ENCODE data around the gene SGCE.

Gene SGCE

DNA sequence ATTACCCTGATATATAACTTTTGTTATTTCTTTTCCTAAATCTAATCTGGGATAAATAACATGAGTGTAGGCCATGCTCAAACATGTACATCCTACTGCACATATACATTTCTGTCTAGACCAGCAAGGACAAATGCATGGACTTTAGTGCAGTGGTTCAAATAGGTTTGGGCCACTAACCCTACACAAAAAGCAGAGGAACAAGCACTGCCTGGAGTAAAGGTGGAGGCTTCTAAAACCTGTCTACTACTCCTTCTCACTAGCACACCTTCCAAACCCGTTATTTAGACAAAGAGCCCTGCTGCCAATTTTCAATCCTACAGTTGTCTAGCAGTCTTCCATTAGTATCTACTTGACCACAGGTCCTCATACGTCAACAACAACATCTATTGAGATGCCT is 34.8 kb downstream of the SGCE start:
- H3K4me1 Mint-ChIP-seq: peaks cover 10 to 13% of the 10 kb centered on the region in 2 donors
- no peaks in the 10 kb centered on the region for H3K9me3 Mint-ChIP-seq
- ATAC-seq (replicated peaks) (peak in 1 of 2 donors; percentile 4), DNase-seq (no peak)
- no peak overlapping the region for H3K4me3 Mint-ChIP-seq
- no peaks in the 10 kb centered on the region for H3K27me3 Mint-ChIP-seq
- H3K36me3 Mint-ChIP-seq: no peaks in the 10 kb centered on the region
- H3K27ac Mint-ChIP-seq: peak overlapping the region; percentile 85

DNA sequence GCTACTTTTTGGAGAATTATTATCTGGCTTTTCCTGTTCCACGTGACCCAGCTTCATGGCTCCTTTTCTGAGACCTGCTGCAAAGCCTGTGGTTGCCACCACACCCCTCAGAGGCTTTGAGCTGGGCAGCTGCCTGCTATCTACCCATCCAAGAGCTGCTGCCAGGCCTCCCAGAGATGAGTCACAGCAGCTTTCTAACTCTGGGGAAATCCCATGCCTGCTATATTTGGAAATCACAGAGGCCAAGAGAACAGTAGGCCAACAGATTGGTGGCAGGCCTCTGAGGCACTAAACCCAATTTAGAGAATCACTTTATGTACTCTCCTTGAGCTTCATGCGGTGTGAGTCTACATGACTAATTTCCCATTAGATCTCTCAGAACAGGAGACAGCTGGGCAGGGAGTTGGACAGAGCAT is 35.2 kb downstream of the SGCE start:
- Mint-ChIP-seq H3K27ac (peak overlapping the region; percentile 85), H3K4me3 (peak overlapping the region; percentile 39 to 66), H3K27me3 (no peaks in the 10 kb centered on the region), H3K36me3 (no peaks in the 10 kb centered on the region), H3K9me3 (no peaks in the 10 kb centered on the region), H3K4me1 (peaks cover 10 to 13% of the 10 kb centered on the region in 2 donors)
- ATAC-seq (replicated peaks): peak; percentile 99 to 100
- DNase-seq: peak; percentile 74

DNA sequence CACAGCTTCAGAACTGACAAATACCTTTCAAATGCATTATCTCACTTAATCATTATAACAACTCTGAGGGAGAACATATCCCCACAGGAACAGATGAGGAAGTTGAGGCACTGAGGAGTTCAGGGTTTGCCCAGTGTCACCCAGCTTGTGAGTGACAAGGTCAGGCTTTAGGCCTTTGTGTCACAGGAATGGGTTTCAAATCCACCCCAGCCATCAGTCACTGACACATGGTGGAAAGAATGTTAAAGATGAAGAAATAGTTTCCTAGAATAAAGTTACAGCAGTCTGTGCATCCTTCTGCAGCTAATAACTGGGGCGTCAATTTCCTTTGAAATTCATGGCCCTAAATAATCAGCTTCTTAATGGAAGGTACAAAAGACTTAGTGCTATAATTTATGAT is 37.8 kb downstream of the SGCE start:
- DNase-seq (no peak), ATAC-seq (replicated peaks) (no peak)
- Mint-ChIP-seq H3K4me1 (peaks cover 10 to 13% of the 10 kb centered on the region in 2 donors), H3K27me3 (no peaks in the 10 kb centered on the region), H3K27ac (no peak overlapping the region), H3K9me3 (no peaks in the 10 kb centered on the region), H3K4me3 (no peak overlapping the region), H3K36me3 (no peaks in the 10 kb centered on the region)

DNA sequence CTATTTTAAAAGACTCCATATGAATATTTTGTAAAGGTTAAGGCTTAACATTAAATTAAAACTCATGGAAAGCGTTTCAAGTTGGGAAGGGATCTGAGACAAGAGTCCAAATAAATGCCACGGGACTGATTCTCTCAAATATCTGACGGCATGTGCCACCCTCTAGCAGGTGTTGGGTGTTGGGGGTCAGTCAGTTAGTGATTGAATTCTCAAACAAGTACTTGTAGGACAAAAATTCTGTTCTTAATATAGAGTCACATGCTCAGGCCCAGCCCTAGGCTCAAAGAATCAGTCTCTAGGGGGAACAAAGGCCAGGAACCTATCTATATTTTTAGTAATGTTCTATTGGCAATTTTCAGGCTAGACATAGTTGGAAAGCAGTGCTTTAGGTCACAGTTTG is 39.1 kb downstream of the SGCE start:
- Mint-ChIP-seq H3K9me3 (no peaks in the 10 kb centered on the region), H3K4me3 (no peak overlapping the region), H3K27ac (no peak overlapping the region), H3K4me1 (peaks cover 10 to 13% of the 10 kb centered on the region in 2 donors), H3K27me3 (no peaks in the 10 kb centered on the region), H3K36me3 (no peaks in the 10 kb centered on the region)
- ATAC-seq (replicated peaks) (no peak), DNase-seq (no peak)

DNA sequence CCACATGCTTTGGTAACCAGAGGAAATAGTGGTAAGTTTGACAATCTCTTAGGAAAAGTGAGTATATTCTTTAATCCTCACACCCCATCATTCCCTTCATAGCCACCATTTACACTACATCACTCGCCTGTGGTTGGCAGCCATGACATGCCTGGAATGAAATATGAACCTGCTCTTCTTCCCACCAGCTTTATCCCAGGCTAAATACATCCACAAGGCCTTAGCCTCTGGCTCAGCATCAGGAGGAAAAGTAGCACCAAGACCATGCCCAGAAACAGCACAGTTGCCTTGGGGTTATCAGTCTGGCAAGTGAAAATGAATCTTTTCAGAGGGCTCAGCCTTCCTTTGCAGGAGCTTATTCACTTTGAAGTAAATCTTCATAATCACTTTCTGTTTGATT is 40.3 kb downstream of the SGCE start:
- no peaks in the 10 kb centered on the region for H3K9me3 Mint-ChIP-seq
- no peak overlapping the region for H3K4me3 Mint-ChIP-seq
- H3K27me3 Mint-ChIP-seq: no peaks in the 10 kb centered on the region
- DNase-seq (no peak), ATAC-seq (replicated peaks) (no peak)
- peaks cover 2 to 3% of the 10 kb centered on the region in 2 donors for H3K4me1 Mint-ChIP-seq
- H3K27ac Mint-ChIP-seq: no peak overlapping the region
- H3K36me3 Mint-ChIP-seq: no peaks in the 10 kb centered on the region

DNA sequence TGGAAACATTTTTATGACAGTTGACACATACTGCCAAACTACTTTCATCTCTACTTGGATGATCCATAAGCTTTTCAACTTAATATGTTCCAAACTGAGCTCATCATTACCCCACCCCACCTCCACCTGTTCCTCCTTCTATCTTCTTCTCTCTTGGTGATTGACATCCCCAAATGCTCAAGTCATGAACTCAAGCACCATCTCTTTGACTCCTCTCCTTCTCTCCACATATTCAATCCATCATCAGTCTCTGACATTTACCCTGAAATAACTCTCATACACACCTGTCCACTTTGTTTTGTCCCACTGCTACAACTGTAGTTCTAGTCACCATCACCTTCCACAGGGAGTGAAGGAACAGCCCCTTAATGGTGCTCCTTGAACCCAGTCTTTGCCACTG is 43.3 kb downstream of the SGCE start:
- Mint-ChIP-seq H3K4me3 (no peak overlapping the region), H3K4me1 (no peaks in the 10 kb centered on the region), H3K9me3 (peaks cover 0 to 4% of the 10 kb centered on the region in 2 donors), H3K36me3 (no peaks in the 10 kb centered on the region), H3K27ac (no peak overlapping the region), H3K27me3 (no peaks in the 10 kb centered on the region)
- ATAC-seq (replicated peaks) (no peak), DNase-seq (no peak)

DNA sequence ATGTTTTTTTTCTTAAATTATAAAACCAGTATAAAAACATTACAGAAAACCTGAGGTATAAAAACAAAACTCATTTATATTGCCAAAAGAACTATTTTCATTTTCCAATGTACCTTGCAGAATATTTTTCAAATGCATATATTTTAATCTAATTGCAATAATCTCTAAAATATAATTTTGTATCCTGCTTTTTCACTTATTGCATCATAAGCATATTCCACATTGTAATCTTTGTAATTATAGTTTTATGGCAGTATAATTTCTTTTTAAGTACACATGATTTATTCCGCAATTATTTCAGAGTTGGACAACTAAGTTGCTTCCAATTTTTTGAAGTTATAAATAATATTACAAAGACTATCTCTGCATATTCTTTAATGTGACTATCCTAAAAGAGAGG is 43.7 kb downstream of the SGCE start:
- H3K36me3 Mint-ChIP-seq: peaks cover 2% of the 10 kb centered on the region in 2 donors
- peaks cover under 1 to 2% of the 10 kb centered on the region in 2 donors for H3K4me1 Mint-ChIP-seq
- no peak overlapping the region for H3K27ac Mint-ChIP-seq
- no peak overlapping the region for H3K4me3 Mint-ChIP-seq
- no peaks in the 10 kb centered on the region for H3K27me3 Mint-ChIP-seq
- peaks cover under 1 to 6% of the 10 kb centered on the region in 2 donors for H3K9me3 Mint-ChIP-seq
- ATAC-seq (replicated peaks) (no peak), DNase-seq (no peak)

DNA sequence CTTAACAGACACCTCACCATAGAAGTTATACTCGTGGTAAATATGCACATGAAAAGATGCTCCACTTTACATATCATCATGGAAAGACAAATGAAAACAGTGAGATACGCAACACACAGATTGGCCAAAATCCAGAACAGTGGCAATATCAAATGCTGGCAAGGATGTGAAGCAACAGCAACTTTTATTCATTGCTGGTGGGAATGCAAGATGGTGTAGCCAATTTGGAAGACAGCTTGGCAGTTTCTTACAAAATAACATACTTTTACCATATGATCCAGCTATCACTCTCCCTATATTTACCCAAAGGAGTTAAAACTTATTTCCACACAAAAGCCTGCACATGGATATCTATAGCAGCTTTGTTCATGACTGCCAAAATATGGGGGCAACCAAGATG is 46.4 kb downstream of the SGCE start:
- peaks cover 3 to 14% of the 10 kb centered on the region in 2 donors for H3K4me1 Mint-ChIP-seq
- ATAC-seq (replicated peaks) (no peak), DNase-seq (no peak)
- no peaks in the 10 kb centered on the region for H3K27me3 Mint-ChIP-seq
- H3K27ac Mint-ChIP-seq: no peak overlapping the region
- H3K36me3 Mint-ChIP-seq: peaks cover 9 to 14% of the 10 kb centered on the region in 2 donors
- H3K4me3 Mint-ChIP-seq: no peak overlapping the region
- H3K9me3 Mint-ChIP-seq: peaks cover 11 to 13% of the 10 kb centered on the region in 2 donors

DNA sequence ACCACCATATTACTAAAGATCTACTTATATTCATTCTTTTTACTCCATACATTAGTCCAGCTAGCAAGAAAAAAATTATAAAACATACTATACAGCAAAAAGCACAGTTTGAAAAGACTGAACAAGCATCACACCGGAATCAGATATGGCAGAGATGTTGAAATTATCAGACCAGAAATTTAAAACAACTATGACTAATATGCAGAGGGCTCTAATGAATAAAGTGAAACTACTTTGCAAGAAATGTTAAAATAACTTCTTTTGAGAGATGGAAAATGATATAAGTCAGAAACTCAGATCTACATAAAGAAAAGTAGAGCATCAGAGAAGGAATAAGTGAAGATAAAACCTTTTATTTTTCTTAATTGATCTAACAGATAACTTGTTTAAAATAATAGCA is 50.9 kb downstream of the SGCE start:
- DNase-seq (no peak), ATAC-seq (replicated peaks) (no peak)
- Mint-ChIP-seq H3K27me3 (no peaks in the 10 kb centered on the region), H3K27ac (no peak overlapping the region), H3K36me3 (peaks cover 12 to 14% of the 10 kb centered on the region in 2 donors), H3K4me3 (no peak overlapping the region), H3K9me3 (peaks cover 11 to 12% of the 10 kb centered on the region in 2 donors), H3K4me1 (peaks cover 3 to 14% of the 10 kb centered on the region in 2 donors)

DNA sequence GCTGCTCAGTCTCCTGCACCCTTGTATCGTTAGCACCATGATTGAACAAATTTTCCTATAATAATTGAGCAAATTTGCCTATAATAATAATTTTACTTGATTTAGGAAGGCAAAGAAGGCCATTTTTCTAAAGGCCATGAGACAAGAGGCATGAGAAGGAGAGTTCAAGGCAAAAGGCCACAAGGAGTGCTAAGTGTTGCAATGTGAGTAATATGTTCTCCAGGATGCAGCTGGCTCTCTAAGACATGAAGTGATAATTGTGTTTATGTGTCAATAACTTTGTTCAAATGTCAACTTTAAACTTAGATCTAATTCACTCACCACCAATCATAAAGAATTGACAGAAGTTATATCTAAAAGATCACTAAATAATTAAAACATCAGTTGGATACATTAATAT is 53.8 kb downstream of the SGCE start:
- Mint-ChIP-seq H3K9me3 (peaks cover 7 to 10% of the 10 kb centered on the region in 2 donors), H3K36me3 (peaks cover 11% of the 10 kb centered on the region in 2 donors), H3K27me3 (no peaks in the 10 kb centered on the region), H3K4me1 (peaks cover 2 to 11% of the 10 kb centered on the region in 2 donors), H3K4me3 (no peak overlapping the region), H3K27ac (no peak overlapping the region)
- DNase-seq: no peak
- no peak for ATAC-seq (replicated peaks)

DNA sequence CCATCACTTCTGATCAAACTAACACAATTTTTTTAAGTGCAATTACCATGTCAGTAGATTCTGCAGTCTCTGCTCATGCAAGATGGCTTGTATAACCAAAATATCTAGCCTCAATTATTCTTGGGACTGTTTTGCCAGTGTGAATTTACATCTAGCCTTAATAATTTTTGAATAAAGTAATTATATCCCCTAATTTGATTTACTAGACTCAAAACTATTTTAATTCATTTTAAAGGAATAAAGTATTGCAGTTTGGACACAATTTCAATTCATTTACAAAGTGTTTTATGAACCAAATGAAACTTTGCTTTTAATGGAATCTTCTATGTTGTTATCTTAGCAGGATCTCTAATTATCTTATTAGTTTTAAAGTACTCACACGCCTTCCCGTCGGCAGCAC is 55.7 kb downstream of the SGCE start:
- H3K27ac Mint-ChIP-seq: no peak overlapping the region
- H3K36me3 Mint-ChIP-seq: peaks cover 0 to 4% of the 10 kb centered on the region in 2 donors
- peaks cover 0 to 6% of the 10 kb centered on the region in 2 donors for H3K4me1 Mint-ChIP-seq
- no peaks in the 10 kb centered on the region for H3K27me3 Mint-ChIP-seq
- no peaks in the 10 kb centered on the region for H3K9me3 Mint-ChIP-seq
- no peak overlapping the region for H3K4me3 Mint-ChIP-seq
- no peak for ATAC-seq (replicated peaks)
- DNase-seq: no peak

DNA sequence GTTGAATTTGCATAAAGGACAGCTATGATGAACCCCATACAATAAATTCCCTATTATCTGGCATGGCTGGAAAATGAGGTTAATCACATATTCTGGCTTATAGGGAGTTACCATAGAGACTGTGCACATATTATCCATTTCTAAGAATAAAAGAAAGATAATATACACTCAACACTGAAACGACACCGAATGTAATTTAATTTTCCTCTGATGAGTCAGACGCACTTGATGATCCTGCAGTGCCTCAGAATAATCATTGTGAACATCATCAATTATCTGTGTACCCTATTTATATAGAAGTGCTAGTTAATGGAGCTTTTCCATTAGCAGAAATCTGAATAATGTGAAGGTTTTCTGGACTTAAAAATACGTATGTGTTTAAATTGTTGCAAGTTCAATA is 60.2 kb downstream of the SGCE start:
- no peak for DNase-seq
- Mint-ChIP-seq H3K36me3 (peaks cover 0 to 4% of the 10 kb centered on the region in 2 donors), H3K27me3 (no peaks in the 10 kb centered on the region), H3K4me1 (peaks cover 9 to 14% of the 10 kb centered on the region in 2 donors), H3K27ac (no peak overlapping the region), H3K4me3 (no peak overlapping the region), H3K9me3 (no peaks in the 10 kb centered on the region)
- ATAC-seq (replicated peaks): no peak

DNA sequence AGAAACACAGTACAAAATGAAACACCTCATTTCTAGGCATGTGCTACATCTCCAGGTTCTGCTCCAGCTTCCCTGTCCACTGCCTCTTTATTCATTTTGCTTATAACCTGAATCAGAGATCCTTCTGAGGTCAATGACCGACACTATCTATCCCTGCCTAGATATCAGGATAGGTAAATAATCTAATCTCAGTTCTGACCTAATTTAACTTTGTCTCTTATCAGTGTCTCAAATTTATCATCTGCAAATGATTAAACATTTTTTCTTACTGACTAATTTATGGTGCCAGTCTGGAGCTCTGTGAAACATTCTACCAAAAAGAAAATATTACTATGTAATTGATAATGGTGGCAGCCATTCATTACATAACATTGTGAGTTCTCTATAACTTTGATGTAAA is 61.1 kb downstream of the SGCE start:
- DNase-seq: no peak
- Mint-ChIP-seq H3K36me3 (peaks cover 0 to 2% of the 10 kb centered on the region in 2 donors), H3K27ac (no peak overlapping the region), H3K27me3 (no peaks in the 10 kb centered on the region), H3K4me1 (peaks cover 13 to 19% of the 10 kb centered on the region in 2 donors), H3K9me3 (no peaks in the 10 kb centered on the region), H3K4me3 (no peak overlapping the region)
- no peak for ATAC-seq (replicated peaks)

DNA sequence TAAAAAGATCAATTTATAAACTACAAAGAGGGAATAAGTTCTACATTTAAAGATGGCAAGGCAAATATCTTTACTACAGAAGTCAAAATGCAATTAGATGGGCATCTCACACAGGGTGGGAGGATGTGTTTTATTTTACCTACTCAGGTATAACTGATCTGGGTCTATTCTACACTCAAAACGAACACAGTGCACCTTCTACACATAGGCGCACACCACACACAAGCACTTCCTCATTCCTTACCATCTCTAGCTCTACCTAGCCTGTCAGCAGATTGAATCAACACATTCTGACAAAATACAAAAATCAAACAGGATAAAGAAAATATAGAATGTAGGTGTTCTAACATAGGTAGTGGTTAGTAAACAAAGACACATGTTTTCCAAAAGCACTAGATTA is 64.8 kb downstream of the SGCE start:
- H3K4me1 Mint-ChIP-seq: peaks cover 13 to 19% of the 10 kb centered on the region in 2 donors
- H3K9me3 Mint-ChIP-seq: no peaks in the 10 kb centered on the region
- no peak for DNase-seq
- peaks cover 3 to 5% of the 10 kb centered on the region in 2 donors for H3K36me3 Mint-ChIP-seq
- peak; percentile 99 for ATAC-seq (replicated peaks)
- no peaks in the 10 kb centered on the region for H3K27me3 Mint-ChIP-seq
- H3K4me3 Mint-ChIP-seq: peak overlapping the region; percentile 58 to 60
- peak overlapping the region; percentile 56 for H3K27ac Mint-ChIP-seq

DNA sequence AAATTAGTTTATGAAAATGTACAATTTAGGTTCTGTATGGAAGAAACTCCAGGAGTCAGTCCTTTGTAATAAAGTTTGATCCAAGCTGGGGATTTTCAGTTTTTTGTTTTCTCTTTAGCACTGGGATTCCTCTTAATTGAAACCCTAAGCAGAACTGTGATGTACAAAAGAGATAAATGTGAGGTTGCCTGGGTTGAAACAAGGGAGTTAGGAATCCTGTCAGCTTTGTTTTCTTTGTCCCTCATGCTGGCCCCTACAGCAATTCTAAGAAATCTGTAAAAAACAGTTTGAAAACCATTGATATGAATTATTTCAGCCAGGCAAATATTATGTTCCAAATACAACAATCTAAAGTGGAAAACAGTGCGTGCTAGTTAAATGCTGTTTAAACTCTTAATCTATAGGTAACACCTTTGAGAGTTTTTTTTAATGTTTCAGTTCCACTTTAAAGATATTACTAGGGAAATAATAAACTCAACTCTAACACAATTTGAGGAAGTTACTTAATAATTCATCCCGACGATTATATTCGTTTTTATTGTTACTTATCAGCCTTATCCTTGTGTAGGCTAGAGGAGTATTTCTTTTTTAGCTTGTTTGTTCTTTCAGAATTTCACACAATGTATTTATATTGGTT is 65.3 kb downstream of the SGCE start:
- peak overlapping the region; percentile 58 to 60 for H3K4me3 Mint-ChIP-seq
- peaks cover 13 to 19% of the 10 kb centered on the region in 2 donors for H3K4me1 Mint-ChIP-seq
- H3K27me3 Mint-ChIP-seq: no peaks in the 10 kb centered on the region
- peak overlapping the region; percentile 56 for H3K27ac Mint-ChIP-seq
- no peaks in the 10 kb centered on the region for H3K9me3 Mint-ChIP-seq
- DNase-seq: no peak
- ATAC-seq (replicated peaks): peak; percentile 82
- H3K36me3 Mint-ChIP-seq: peaks cover 3 to 5% of the 10 kb centered on the region in 2 donors
